LNCaP clone FGC (cell line): ENCODE measurements around the gene CNTF.
A peak's percentile ranks its signal among the peaks of the same experiment; 100 is the strongest.

Experiments
- DNase-seq: peaks from one replicate; pipeline ENCODE4 v3.0.0-alpha.2; 2011; ENCODE audit warnings: low read depth
- H3K4me3 ChIP-seq: 2 replicates; pipeline ENCODE4 v1.5.1; 2011; ENCODE audit warnings: mild to moderate bottlenecking, low read depth, low read length, control low read depth
- TF ChIP-seq, protein P1 (sequence below): IDR thresholded peaks from 2 replicates; pipeline ENCODE4 v1.5.1; 2012; ENCODE audit warnings: mild to moderate bottlenecking; ENCODE audit not compliant: control insufficient read depth, insufficient read depth; ENCODE audit errors: extremely low read depth

The CNTF gene

DNA sequence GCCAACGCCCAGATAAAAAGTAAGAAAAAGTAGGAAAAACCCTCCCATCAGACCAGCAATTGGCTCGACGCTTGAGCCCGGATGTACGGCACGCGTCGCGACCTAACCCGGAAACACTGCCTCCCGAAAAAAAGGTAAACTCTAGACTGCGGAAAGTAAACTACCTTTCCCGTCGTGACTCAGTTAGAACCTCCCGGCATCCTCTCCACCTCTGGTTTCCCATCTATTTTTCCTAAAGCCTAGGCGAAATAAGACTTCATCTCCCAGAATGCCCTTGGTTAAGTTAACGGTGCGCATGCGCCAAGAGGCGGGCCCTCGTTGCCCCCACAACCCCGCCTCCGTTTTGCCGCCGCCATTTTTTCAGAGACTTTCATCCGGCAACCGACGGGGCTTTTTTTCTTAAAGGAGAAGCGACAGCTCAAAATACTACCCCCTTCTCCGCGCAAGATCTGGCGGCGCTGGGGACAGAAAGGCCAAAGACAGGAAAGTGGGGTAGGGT is 44.3 kb upstream of the CNTF start:
- DNase-seq: peak; percentile 98
- TF ChIP-seq, protein P1, sequence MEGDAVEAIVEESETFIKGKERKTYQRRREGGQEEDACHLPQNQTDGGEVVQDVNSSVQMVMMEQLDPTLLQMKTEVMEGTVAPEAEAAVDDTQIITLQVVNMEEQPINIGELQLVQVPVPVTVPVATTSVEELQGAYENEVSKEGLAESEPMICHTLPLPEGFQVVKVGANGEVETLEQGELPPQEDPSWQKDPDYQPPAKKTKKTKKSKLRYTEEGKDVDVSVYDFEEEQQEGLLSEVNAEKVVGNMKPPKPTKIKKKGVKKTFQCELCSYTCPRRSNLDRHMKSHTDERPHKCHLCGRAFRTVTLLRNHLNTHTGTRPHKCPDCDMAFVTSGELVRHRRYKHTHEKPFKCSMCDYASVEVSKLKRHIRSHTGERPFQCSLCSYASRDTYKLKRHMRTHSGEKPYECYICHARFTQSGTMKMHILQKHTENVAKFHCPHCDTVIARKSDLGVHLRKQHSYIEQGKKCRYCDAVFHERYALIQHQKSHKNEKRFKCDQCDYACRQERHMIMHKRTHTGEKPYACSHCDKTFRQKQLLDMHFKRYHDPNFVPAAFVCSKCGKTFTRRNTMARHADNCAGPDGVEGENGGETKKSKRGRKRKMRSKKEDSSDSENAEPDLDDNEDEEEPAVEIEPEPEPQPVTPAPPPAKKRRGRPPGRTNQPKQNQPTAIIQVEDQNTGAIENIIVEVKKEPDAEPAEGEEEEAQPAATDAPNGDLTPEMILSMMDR: no peak
- peak overlapping the region; percentile 92 for H3K4me3 ChIP-seq

DNA sequence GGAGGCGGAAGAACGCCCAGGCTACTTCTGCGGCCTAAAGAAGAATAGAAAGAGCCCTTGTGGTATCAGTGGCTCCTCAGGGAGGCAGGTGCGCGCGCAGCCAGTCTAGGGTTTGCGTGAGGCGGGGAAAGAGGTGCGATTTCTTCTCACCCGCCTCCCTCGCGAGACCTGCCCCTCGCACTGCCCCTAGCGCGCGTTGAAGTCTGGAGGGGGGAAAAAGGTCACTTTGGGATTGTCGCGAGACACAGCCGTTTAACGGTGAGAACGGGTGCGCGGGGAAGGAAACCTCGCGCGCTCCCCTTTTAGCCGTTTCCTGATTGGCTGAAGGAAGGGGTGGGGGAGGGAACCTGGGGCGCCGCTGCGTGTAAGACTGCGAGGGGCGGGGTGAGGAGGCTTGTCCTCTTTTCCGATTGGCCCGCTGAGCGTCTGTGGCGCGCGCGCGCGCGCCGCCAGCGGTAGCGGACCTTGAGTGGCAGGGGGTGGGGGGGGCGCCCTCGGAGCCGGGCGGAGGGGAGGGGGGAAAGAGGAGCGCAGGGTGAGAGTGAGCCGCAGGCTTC is 43.8 kb upstream of the CNTF start, which contains the start of gene ZFP91:
Gene ZFP91 (plus strand): TSS at position 429 of the 557 bp plus-strand sequence. CDS start 219 bp downstream, outside the sequence.
- peak; percentile 94 for DNase-seq
- TF ChIP-seq, protein P1: no peak
- H3K4me3 ChIP-seq: peak within 1 kb of the TSS; percentile 92

DNA sequence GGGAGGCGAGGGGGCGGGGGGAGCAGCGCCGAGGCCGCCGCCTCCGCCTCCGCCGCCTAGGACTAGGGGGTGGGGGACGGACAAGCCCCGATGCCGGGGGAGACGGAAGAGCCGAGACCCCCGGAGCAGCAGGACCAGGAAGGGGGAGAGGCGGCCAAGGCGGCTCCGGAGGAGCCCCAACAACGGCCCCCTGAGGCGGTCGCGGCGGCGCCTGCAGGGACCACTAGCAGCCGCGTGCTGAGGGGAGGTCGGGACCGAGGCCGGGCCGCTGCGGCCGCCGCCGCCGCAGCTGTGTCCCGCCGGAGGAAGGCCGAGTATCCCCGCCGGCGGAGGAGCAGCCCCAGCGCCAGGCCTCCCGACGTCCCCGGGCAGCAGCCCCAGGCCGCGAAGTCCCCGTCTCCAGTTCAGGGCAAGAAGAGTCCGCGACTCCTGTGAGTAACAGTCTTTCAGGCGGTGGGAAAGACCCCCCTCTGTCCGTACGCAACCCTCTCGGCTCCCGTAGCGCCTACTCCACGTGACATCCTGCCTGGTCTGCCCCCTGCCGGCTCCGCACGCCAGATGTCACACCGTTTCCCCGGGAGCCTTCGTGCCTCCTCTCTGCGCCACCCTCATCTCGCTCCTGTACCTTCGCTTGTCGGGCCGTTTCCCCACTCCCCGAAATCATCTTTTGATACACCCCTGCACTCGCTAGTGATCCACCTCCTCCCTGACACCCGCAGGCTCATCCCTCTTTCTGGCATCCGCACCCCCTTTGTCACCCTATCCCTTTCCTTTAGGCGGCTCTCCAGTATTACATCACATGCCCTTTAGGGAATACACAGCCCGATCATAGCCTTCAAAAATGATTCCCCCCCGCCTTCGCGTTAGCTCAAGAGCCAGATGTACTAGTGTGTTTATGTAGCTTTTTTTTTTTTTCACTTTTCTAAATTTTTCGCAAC is 43.0 kb upstream of the CNTF start:
- TF ChIP-seq, protein P1: peak; percentile 91
- H3K4me3 ChIP-seq: peak overlapping the region; percentile 92
- DNase-seq: peak; percentile 65

DNA sequence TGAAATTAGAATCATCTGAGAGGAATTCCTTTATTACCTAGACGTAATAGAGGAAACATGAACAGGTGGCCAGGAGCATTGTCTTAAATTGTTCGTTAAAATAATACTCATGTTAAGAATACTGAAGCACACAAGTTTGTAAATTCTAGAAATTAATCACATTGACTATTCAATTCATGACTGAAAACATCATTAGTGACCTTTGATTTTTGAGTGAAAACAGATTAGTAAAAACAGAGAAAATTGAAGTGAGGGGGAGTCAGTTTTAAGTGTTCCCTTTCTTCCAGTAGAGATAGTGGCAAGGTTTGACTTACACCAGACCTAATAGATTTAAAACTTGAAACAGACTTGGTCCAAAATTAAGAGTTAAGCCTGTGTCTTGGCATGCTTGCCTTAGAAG is 42.2 kb upstream of the CNTF start:
- TF ChIP-seq, protein P1: no peak
- H3K4me3 ChIP-seq: peak overlapping the region; percentile 92
- no peak for DNase-seq

DNA sequence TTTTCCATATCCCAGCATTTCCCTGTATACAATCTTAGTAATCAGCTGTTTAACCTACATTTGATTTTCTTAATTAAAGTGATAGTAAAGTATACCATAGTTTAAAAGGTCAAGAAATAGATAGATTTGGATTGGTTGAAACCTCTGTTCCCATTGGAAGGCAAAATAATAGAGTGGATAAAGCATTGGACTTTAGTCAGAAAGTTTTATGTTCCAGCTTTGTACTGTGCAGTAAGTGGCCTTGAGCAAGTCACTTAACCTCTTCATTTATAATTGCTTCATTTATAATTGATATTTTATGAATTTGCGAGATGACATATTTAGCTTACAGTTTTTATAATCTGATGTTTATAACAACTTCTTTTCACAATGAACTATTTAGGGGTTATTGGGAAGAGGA is 40.0 kb upstream of the CNTF start:
- DNase-seq: no peak
- TF ChIP-seq, protein P1: no peak
- no peak overlapping the region for H3K4me3 ChIP-seq

DNA sequence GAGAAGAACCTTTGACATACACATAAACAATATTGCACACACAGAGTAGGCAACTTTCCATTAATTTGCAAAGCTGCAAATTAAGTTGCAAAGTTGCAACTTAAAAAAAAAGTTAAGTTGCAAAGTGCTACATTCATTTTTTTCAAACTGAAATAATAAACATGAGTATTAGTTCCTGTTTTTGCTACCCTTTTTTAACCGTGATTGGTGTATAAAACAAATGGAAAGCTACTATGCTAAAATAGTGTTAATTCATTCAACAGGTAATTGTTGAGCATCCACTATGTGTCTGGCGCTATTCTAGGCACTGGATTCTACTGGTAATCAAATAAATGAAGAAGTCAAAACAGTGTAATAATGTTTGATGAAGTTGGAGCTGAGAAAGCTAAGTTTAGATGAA is 35.5 kb upstream of the CNTF start:
- no peak for DNase-seq
- no peak overlapping the region for H3K4me3 ChIP-seq
- TF ChIP-seq, protein P1: no peak
